GM19238 (cell line): ENCODE measurements around the gene ZDHHC3.

Source experiments
- DNase-seq: peaks from one replicate; pipeline ENCODE4 v3.0.0; 2011; ENCODE audit warnings: low spot score; ENCODE audit not compliant: insufficient read length

Gene ZDHHC3

DNA sequence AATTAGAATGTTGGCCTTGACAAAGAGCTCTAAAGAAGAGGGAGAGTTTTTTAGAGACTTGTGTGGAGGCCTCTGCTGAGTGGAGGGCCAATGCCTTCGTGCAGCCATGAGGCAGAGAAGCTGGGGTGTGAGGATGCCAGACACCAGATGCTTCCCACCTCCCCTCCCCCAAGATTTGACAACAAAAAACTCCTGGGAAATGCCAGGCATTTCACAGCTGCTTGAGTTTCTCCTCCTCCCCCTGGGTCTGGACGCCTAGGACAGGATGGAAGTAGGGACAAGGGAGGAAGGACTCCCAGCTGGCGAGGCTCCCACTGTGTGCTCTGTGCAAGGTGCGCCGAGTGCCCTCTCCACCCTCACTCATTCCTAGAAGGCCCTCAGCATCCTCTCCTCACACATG lies 81.5 kb downstream of the ZDHHC3 start:
- DNase-seq: no peak

- no peak for DNase-seq
Observed at GRCh38 chr3:44893097-44893496, 82.9 kb downstream of the ZDHHC3 start.

DNA sequence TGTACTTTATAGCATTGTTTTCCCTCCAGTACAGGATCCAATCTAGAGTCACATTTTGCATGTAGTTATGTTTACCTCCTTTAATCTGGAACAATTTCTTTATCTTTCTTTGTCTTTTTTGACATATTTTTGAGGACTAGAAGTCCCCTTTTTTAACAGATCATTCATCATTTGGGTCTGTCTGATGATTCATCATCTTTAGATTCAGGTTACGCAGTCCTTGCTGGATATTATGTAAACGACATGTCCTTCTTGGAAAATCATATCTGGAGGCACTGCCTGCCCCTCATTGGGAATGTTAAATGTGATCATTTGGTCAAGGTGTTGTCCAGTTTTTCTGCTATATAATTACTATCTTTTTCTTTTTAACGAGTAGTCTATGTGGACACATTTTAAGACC lies 83.3 kb downstream of the ZDHHC3 start:
- DNase-seq: no peak

GRCh38 chr3:44890852-44891251 lies 85.1 kb downstream of the ZDHHC3 start:
- DNase-seq: no peak

GRCh38 chr3:44890258-44890657 lies 85.7 kb downstream of the ZDHHC3 start:
- DNase-seq: no peak

DNA sequence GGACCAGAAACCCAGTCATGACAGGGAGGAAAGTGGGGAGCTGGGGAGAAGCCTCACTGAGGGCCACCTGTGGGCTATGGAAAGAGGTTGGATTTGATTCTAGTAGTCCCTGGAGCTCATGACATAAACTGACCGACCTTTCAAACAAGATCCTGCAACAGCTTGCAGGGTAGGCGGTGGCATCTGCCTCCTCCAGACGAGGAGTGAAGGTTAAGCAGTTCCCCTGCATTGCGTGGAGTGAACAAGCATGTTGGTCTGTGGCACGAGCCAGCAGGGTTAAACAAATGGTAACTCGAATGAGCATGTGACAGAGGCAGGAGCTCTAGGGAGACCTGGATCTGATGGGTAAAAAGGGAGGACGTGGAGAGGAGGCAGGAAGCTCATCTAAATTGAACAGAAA lies 88.9 kb downstream of the ZDHHC3 start:
- no peak for DNase-seq

GRCh38 chr3:44886561-44886960 lies 89.4 kb downstream of the ZDHHC3 start:
- DNase-seq: no peak

- DNase-seq: no peak
Observed at GRCh38 chr3:44885618-44886017, 90.4 kb downstream of the ZDHHC3 start.

GRCh38 chr3:44883999-44884431 lies 92.0 kb downstream of the ZDHHC3 start:
- no peak for DNase-seq

DNA sequence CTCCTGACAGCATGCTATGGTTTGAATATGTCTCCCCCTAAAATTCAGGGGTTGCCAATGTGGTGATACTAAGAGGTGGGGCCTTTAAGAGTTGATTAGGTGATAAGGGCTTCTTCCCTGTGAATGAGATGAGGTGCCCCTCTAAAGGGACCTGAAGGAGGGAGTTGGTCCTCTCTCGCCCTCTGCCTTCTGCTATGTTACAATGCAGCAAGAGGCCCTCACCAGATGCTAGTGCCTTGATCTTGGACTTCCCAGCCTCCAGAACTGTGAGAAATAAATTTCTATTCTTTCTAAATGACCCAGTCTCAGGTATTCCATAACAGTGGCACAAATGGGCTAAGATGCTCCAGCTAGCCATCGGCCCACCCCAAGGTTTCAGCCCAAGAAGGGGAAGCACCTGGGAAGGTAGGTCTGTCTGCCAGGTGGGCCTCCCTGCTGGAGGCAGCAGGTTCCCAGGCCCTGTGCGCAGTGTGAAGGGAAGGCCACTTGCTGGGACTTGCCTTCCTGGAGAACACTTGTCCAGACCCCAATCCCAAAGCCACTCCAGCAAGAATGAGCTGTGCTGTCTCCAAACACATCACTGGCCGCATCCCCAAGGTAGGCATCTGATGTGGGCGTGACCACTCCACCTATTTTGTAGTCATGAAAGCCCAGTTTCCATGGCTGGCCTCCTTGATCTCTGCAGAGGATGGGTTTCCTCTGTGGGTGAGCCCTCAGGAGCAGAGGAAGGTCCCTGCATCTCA lies 92.6 kb downstream of the ZDHHC3 start:
- no peak for DNase-seq

DNA sequence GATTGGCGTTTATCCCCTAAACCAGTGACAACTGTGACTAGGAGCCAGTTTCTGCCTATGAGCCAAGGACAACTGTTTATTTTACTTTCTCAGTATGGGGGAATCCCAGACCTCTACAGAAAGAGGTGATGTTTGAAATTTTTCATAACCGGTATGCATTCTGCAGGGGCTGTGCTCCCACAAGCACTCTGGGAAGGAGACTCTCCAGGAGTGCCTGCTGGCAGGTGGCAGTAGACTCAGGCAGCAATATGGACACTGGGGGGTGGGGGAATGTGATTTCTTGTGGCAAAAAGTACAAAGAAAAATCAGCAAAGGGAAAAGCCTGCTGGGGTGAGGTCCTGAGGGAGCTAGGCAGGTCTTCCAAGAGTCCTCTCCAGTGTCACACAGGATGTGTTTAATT lies 95.7 kb downstream of the ZDHHC3 start:
- DNase-seq: no peak

GRCh38 chr3:44877333-44877732 lies 98.6 kb downstream of the ZDHHC3 start:
- DNase-seq: no peak

DNA sequence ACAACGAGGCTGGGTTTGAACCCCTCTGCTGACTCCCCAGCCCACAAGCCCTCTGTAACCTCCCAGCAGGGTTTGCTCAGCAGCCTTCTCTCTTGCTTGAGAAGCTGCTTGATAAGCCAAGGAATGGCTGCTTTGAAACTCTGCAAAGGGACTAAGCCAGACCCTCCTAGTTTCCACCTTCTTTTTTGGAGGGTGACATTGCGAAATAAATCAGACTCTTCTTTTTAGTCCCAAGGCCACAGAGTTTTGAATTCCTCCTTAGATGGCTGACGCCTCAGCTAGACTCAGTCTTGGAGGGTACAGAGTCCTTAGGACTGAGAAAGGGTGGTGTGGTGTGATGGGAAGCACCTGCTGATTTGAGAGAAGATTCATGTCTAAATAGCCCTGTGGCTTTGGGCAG lies 100.4 kb downstream of the ZDHHC3 start:
- no peak for DNase-seq
